KMS-11 (cell line): Measurements from ENCODE around the gene DMBT1.

Experiments
- H2AFZ ChIP-seq: fragments of 200-600 bp; sonication (generic); 2 replicates; pipeline ENCODE4 v1.6.1; 2016; ENCODE audit warnings: antibody characterized with exemption, mixed run types, low read depth
- H3K27ac ChIP-seq: fragments of 200-600 bp; sonication (generic); 2 replicates; pipeline ENCODE4 v1.6.1; 2016; ENCODE audit warnings: mild to moderate bottlenecking, mixed run types
- H3K27me3 ChIP-seq: fragments of 200-600 bp; sonication (generic); 2 replicates; pipeline ENCODE4 v1.6.1; 2017; ENCODE audit warnings: mild to moderate bottlenecking, low read depth, mixed run types, moderate library complexity; ENCODE audit not compliant: insufficient read depth
- H3K36me3 ChIP-seq: fragments of 200-600 bp; sonication (generic); 2 replicates; pipeline ENCODE4 v1.6.1; 2017; ENCODE audit warnings: mild to moderate bottlenecking, mixed run types; ENCODE audit not compliant: insufficient read depth
- H3K4me1 ChIP-seq: fragments of 200-600 bp; sonication (generic); 2 replicates; pipeline ENCODE4 v1.6.1; 2016; ENCODE audit warnings: mild to moderate bottlenecking, low read depth, mixed run types; ENCODE audit not compliant: poor library complexity, severe bottlenecking
- H3K4me2 ChIP-seq: fragments of 200-600 bp; sonication (generic); 2 replicates; pipeline ENCODE4 v1.7.0; 2016; ENCODE audit warnings: mild to moderate bottlenecking, mixed run types
- H3K4me3 ChIP-seq: fragments of 200-600 bp; sonication (generic); IDR thresholded peaks from 2 replicates; pipeline ENCODE4 v1.6.1; 2017; ENCODE audit warnings: low read depth, low read length, mixed read lengths; ENCODE audit not compliant: insufficient read depth
- H3K79me2 ChIP-seq: fragments of 200-600 bp; sonication (generic); 2 replicates; pipeline ENCODE4 v1.6.1; 2016; ENCODE audit warnings: low read depth, mixed run types; ENCODE audit not compliant: insufficient read depth
- H3K9ac ChIP-seq: fragments of 200-600 bp; sonication (generic); 2 replicates; pipeline ENCODE4 v1.6.1; 2016; ENCODE audit warnings: mild to moderate bottlenecking, mixed run types
- H4K20me1 ChIP-seq: fragments of 200-600 bp; sonication (generic); 2 replicates; pipeline ENCODE4 v1.6.1; 2016; ENCODE audit warnings: mild to moderate bottlenecking, mixed run types; ENCODE audit not compliant: insufficient read depth
- CTCF ChIP-seq: fragments of 200-600 bp; sonication (generic); conservative IDR thresholded peaks from 2 replicates; pipeline ENCODE4 v1.6.1; 2017; ENCODE audit warnings: low read depth, mild to moderate bottlenecking, antibody characterized with exemption, low read length, moderate library complexity, mixed read lengths

DMBT1 gene

GRCh38 chr10:122637376-122637775, 76.8 kb downstream of the DMBT1 start:
- Histone ChIP-seq H3K4me2 (no peak overlapping the region), H3K36me3 (no peaks in the 10 kb centered on the region), H3K27ac (no peak overlapping the region), H3K4me1 (no peaks in the 10 kb centered on the region), H4K20me1 (no peaks in the 10 kb centered on the region), H3K4me3 (no peak overlapping the region), H2AFZ (no peak overlapping the region), H3K9ac (no peak overlapping the region), H3K27me3 (no peaks in the 10 kb centered on the region), H3K79me2 (no peaks in the 10 kb centered on the region)
- no peak for TF ChIP-seq CTCF

- TF ChIP-seq CTCF: no peak
- Histone ChIP-seq H3K27ac (no peak overlapping the region), H2AFZ (no peak overlapping the region), H4K20me1 (no peaks in the 10 kb centered on the region), H3K27me3 (no peaks in the 10 kb centered on the region), H3K9ac (no peak overlapping the region), H3K36me3 (no peaks in the 10 kb centered on the region), H3K79me2 (no peaks in the 10 kb centered on the region), H3K4me3 (no peak overlapping the region), H3K4me1 (no peaks in the 10 kb centered on the region), H3K4me2 (no peak overlapping the region)
These were observed 77.6 kb downstream of the DMBT1 start for GRCh38 chr10:122638106-122638505.

- Histone ChIP-seq H3K4me2 (no peak overlapping the region), H3K27me3 (no peaks in the 10 kb centered on the region), H2AFZ (no peak overlapping the region), H3K79me2 (no peaks in the 10 kb centered on the region), H3K4me3 (no peak overlapping the region), H3K4me1 (no peaks in the 10 kb centered on the region), H3K36me3 (no peaks in the 10 kb centered on the region), H4K20me1 (no peaks in the 10 kb centered on the region), H3K27ac (no peak overlapping the region), H3K9ac (no peak overlapping the region)
- TF ChIP-seq CTCF: no peak
These were observed 79.2 kb downstream of the DMBT1 start for GRCh38 chr10:122639801-122640200.

- Histone ChIP-seq H3K9ac (no peak overlapping the region), H3K4me2 (no peak overlapping the region), H3K4me1 (no peaks in the 10 kb centered on the region), H2AFZ (no peak overlapping the region), H3K27ac (no peak overlapping the region), H3K79me2 (no peaks in the 10 kb centered on the region), H3K36me3 (no peaks in the 10 kb centered on the region), H4K20me1 (no peaks in the 10 kb centered on the region), H3K27me3 (no peaks in the 10 kb centered on the region), H3K4me3 (no peak overlapping the region)
- no peak for TF ChIP-seq CTCF
These were observed 80.4 kb downstream of the DMBT1 start for GRCh38 chr10:122640921-122641320.
